Tibial nerve (tissue), 3 donors: ENCODE results near the gene ITGB1.
"Not testable (repeated sequence)": the region's sequence is repeated elsewhere in the genome, so short reads cannot be mapped to it uniquely, and the experiment has no call there.

Experiments
- POLR2A ChIP-seq, 2 donors: fragments of 450-650 bp; IDR thresholded peaks; one replicate each; pipeline ENCODE4 v1.6.1; 2017; ENCODE audit warnings: antibody characterized with exemption in 2 of 2, mild to moderate bottlenecking in 2 of 2, moderate library complexity in 2 of 2
- TF ChIP-seq, protein P1 (sequence below), 5 experiments: fragments of 200-600 bp in 3 of 5; fragments of 450-650 bp in 2 of 5; sonication (generic) in 3 of 5; IDR thresholded peaks; one replicate each; pipeline ENCODE4 v1.5.1; 2016 to 2019; ENCODE audit warnings: antibody characterized with exemption in 5 of 5, mild to moderate bottlenecking in 3 of 5, moderate library complexity in 2 of 5

DNA sequence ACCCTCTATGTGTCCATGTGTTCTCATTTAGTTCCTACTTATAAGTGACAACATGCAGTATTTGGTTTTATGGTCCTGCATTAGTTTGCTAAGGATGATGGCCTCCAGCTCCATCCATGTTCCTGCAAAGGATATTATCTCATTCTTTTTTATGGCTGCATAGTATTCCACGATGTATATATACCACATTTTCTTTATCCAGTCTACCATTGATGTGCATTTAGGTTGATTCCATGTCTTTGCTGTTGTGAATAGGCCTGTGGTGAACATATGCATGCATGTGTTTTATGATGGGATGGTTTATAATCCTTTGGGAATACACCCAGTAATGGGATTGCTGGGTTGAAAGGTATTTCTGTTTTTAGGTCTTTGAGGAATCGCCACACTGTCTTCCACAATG is 36.6 kb upstream of the ITGB1 start:
- TF ChIP-seq, protein P1, sequence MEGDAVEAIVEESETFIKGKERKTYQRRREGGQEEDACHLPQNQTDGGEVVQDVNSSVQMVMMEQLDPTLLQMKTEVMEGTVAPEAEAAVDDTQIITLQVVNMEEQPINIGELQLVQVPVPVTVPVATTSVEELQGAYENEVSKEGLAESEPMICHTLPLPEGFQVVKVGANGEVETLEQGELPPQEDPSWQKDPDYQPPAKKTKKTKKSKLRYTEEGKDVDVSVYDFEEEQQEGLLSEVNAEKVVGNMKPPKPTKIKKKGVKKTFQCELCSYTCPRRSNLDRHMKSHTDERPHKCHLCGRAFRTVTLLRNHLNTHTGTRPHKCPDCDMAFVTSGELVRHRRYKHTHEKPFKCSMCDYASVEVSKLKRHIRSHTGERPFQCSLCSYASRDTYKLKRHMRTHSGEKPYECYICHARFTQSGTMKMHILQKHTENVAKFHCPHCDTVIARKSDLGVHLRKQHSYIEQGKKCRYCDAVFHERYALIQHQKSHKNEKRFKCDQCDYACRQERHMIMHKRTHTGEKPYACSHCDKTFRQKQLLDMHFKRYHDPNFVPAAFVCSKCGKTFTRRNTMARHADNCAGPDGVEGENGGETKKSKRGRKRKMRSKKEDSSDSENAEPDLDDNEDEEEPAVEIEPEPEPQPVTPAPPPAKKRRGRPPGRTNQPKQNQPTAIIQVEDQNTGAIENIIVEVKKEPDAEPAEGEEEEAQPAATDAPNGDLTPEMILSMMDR (IDR thresholded peaks at IDR 0.05) = not testable (repeated sequence)
- TF ChIP-seq POLR2A (IDR thresholded peaks at IDR 0.05) = not testable (repeated sequence)
